Stimulated activated naive B cell treated with anti-CD40 and anti-IgM and Interleukin-4, amounts not matched to agents 10 μg/mL and 1 μg/mL and 100 μg/mL, for 72 hours (primary cell): ENCODE data around the gene GINS1.
"Not testable (repeated sequence)": the region's sequence is repeated elsewhere in the genome, so short reads cannot be mapped to it uniquely, and the experiment has no call there.

ENCODE experiments used
- ATAC-seq, 2 donors: fragments of 150-1000 bp; cut with Tn5 transposase; replicated peaks; 2 replicates each; pipeline ENCODE4 v1.10.0; 2021; ENCODE audit warnings: moderate library complexity in 1 of 2
- DNase-seq: peaks from one replicate; pipeline ENCODE4 v3.0.0; 2021
- H3K27ac Mint-ChIP-seq: one replicate; pipeline ENCODE4 v1.8.0; 2022; ENCODE audit warnings: mild to moderate bottlenecking, mixed read lengths
- H3K27me3 Mint-ChIP-seq, 2 donors: one replicate each; pipeline ENCODE4 v1.8.0; 2022; ENCODE audit warnings: mixed read lengths in 2 of 2
- H3K36me3 Mint-ChIP-seq, 2 donors: one replicate each; pipeline ENCODE4 v1.8.0; 2022; ENCODE audit warnings: mixed read lengths in 2 of 2, mild to moderate bottlenecking in 1 of 2
- H3K4me1 Mint-ChIP-seq, 2 donors: one replicate each; pipeline ENCODE4 v1.8.0; 2022; ENCODE audit warnings: mixed read lengths in 2 of 2, mild to moderate bottlenecking in 1 of 2
- H3K4me3 Mint-ChIP-seq, 2 donors: one replicate each; pipeline ENCODE4 v1.8.0; 2022; ENCODE audit warnings: mild to moderate bottlenecking in 2 of 2, mixed read lengths in 2 of 2, moderate library complexity in 1 of 2
- H3K9me3 Mint-ChIP-seq, 2 donors: one replicate each; pipeline ENCODE4 v1.8.0; 2022; ENCODE audit warnings: mixed read lengths in 2 of 2, mild to moderate bottlenecking in 1 of 2

The GINS1 gene

DNA sequence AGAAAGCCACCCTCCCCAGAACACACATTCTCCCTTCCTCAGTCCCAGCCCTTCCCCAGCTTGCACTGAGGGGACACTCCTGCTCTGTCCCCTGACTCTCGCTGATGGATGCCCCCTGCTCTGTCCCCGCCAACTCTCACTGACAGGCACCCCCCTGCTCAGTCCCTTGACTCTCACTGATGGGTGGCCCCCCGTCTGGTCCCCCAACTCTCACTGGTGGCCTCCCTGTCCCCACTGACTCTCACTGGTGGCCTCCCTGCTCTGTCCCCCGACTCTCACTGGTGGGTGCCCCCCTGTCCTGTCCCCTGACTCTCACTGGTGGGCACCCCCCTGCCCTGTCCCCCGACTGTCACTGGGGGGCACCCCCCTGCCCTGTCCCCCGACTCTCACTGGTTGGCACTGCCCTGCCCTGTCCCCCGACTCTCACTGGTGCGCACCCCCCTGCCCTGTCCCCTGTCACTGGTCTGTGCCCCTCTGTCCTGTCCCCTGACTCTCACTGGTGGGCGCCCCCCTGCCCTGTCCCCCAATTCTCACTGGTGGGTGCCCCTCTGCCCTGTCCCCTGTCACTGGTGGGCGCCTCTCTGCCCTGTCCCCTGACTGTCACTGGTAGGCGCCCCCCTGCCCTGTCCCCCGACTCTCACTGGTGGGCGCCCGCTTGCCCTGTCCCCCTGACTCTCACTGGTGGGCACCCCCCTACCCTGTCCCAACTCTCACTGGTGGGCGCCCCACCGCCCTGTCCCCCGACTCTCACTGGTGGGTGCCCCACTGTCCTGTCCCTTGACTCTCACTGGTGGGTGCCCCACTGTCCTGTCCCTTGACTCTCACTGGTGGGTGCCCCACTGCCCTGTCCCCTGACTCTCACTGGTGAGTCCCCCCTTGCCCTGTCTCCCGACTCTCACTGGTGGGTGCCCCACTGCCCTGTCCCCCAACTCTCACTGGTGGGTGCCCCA, 60.9 kb downstream of the GINS1 start:
- no peak overlapping the region for H3K4me3 Mint-ChIP-seq
- peaks cover 0 to 4% of the 10 kb centered on the region in 2 donors for H3K4me1 Mint-ChIP-seq
- no peaks in the 10 kb centered on the region for H3K9me3 Mint-ChIP-seq
- no peak for DNase-seq
- H3K27ac Mint-ChIP-seq: no peak overlapping the region
- no peak for ATAC-seq
- no peaks in the 10 kb centered on the region for H3K36me3 Mint-ChIP-seq
- H3K27me3 Mint-ChIP-seq: peaks cover 9 to 13% of the 10 kb centered on the region in 2 donors

DNA sequence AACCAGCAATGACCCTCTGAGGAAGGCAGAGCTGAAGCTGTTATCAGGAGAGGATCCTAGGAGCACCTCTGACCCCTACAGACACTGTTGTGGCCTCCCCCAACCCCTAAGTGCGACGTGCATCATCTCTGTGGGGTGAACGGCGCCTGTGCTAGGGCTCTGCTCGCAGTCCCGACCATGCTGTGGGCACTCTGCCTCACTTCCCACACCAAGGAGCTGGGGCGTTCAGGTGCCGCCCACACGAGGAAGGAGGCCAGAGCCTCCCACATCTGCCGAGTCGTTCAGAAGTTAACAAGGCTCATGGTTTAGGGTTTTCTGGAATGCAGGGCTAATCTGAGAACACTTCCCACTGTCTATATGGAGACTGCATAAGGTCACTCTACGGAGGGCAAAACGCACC, 62.1 kb downstream of the GINS1 start:
- H3K4me3 Mint-ChIP-seq: no peak overlapping the region
- H3K4me1 Mint-ChIP-seq: peaks cover 0 to 4% of the 10 kb centered on the region in 2 donors
- no peaks in the 10 kb centered on the region for H3K9me3 Mint-ChIP-seq
- no peak for DNase-seq
- no peaks in the 10 kb centered on the region for H3K36me3 Mint-ChIP-seq
- H3K27ac Mint-ChIP-seq: no peak overlapping the region
- H3K27me3 Mint-ChIP-seq: peaks cover 9 to 13% of the 10 kb centered on the region in 2 donors
- no peak for ATAC-seq

GRCh38 chr20:25470045-25470444, 62.6 kb downstream of the GINS1 start:
- ATAC-seq (peak; percentile 75 to 76), DNase-seq (no peak)
- H3K27ac Mint-ChIP-seq: no peak overlapping the region
- no peaks in the 10 kb centered on the region for H3K9me3 Mint-ChIP-seq
- no peaks in the 10 kb centered on the region for H3K36me3 Mint-ChIP-seq
- no peak overlapping the region for H3K4me3 Mint-ChIP-seq
- H3K4me1 Mint-ChIP-seq: peaks cover 0 to 4% of the 10 kb centered on the region in 2 donors
- peaks cover 9 to 13% of the 10 kb centered on the region in 2 donors for H3K27me3 Mint-ChIP-seq

DNA sequence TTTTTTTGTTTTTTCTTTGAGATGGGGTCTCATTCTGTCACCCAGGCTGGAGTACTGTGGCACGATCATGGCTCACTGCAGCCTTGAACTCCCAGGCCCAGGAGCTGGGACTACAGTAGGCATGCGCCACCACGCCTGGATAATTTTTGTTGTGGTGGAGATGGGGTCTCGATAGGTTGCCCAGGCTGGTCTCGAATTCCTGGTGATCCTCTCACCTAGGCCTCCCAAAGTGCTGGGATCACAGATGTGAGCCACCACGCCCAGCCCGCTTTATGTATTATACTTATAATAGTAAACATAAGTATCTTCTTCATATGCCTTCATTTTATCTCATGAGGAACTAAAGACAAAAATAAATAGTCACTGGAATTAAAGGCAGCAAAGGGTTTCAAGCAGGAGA, 63.5 kb downstream of the GINS1 start:
- H3K27ac Mint-ChIP-seq: no peak overlapping the region
- H3K4me1 Mint-ChIP-seq: peaks cover 0 to 4% of the 10 kb centered on the region in 2 donors
- no peak for DNase-seq
- ATAC-seq: no peak
- H3K27me3 Mint-ChIP-seq: peaks cover 9 to 13% of the 10 kb centered on the region in 2 donors
- H3K4me3 Mint-ChIP-seq: no peak overlapping the region
- H3K36me3 Mint-ChIP-seq: no peaks in the 10 kb centered on the region
- H3K9me3 Mint-ChIP-seq: no peaks in the 10 kb centered on the region

DNA sequence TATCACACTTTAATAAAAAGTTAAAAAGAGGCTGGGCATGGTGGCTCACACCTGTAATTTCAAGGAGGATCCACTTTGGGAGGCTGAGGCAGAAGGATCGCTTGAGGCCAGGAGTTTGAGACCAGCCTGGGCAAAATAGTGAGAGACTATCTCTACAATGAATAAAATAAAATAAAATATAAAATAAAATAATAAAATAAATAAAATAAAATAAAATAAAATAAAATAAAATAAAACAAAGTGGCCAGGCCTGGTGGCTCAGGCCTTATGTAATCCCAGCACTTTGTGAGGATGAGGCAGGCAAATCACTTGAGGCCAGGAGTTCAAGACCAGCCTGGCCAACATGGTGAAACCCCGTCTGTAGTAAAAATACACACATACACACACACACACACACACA, 65.8 kb downstream of the GINS1 start:
- not testable (repeated sequence) for H3K9me3 Mint-ChIP-seq, H3K4me1 Mint-ChIP-seq, DNase-seq, ATAC-seq, H3K36me3 Mint-ChIP-seq, H3K27ac Mint-ChIP-seq, H3K4me3 Mint-ChIP-seq
- peaks cover 9 to 13% of the 10 kb centered on the region in 2 donors for H3K27me3 Mint-ChIP-seq

DNA sequence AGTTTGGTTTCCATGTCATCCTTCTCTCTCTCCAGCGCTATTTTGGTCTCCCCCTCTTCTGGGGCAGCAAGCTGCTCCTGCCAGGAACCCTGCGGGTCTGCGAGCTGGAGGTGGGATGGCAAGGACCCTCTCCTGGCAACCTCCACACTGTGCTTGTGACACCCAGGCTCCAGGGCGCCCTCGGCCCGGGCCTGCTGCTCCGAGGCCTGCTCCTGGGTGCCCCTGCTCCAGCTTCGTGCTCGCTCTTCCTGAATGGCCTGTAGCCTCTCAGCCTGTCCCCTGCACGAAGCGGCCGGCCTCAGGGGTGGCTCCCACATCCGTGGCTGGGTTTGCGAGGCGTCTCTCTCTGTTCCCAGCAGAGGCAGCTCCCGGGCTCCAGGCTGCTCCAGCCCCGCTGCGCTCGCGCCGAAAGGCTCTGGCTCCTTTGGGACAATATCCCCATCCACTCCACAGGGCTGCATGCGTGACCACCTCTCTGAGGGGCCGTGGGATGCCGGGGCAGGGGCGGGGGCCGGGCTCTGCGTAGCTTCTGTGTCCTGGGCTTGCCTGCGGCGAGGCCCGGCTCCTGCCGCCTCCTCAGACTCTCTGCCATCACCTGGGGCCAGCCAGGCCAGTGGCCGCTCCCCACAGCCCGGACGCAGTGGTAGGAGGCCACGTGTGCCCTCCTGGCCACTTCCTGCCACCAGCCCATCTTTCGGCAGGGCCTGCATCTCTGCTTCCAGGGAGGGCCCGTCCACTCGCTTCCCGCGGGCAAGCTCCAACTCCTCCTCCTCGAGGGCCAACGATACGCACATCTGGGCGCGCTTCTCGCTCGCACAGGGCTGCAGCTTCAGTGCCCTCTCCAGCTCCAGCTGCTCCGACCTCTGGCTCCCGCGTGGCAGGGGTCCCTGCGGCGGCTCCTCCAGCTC, 68.9 kb downstream of the GINS1 start:
- no peak for ATAC-seq
- Mint-ChIP-seq H3K4me3 (no peak overlapping the region), H3K9me3 (no peaks in the 10 kb centered on the region), H3K36me3 (no peaks in the 10 kb centered on the region), H3K27ac (no peak overlapping the region), H3K27me3 (no peaks in the 10 kb centered on the region), H3K4me1 (no peaks in the 10 kb centered on the region)
- no peak for DNase-seq

- Mint-ChIP-seq H3K4me1 (no peaks in the 10 kb centered on the region), H3K9me3 (no peaks in the 10 kb centered on the region)
- no peak for ATAC-seq
Observed at GRCh38 chr20:25477014-25477882, 69.8 kb downstream of the GINS1 start.

DNA sequence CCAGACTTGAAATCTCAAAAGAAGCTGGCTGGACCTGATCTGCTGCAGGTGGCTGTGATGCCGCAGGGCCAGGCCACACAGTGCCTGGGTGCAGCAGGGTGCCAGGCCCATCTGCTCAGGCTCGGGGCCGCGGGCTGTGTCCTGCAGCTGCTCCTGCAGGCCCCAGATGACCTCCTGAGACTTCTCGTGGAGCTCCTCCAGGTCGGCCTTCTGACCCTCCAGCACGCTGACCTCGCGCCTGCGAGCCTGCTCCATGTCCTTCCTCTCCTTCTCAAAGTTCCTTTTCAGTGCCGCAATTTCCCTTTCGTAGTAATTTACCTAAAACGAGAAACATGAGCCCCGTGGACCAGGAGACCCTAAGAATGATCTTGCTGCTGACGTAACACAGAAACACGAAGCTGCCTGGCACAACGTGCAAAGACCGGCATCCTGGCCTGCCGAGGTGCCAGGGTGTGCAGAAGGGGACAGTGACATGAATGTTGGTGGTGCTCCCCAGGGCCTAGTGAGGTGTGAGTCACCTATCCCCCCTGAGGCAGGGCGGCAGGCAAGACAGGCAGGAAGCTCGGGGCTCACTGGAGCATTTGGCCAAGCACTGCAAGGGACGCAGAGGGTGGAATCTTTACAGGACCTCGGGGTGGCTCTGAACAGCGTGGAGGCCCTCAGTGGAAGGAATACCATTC, 71.6 kb downstream of the GINS1 start:
- Mint-ChIP-seq H3K27me3 (peaks cover 4 to 10% of the 10 kb centered on the region in 2 donors), H3K4me1 (no peaks in the 10 kb centered on the region), H3K27ac (no peak overlapping the region), H3K36me3 (no peaks in the 10 kb centered on the region), H3K9me3 (no peaks in the 10 kb centered on the region), H3K4me3 (no peak overlapping the region)
- ATAC-seq (no peak), DNase-seq (no peak)

More at GRCh38 chr20:25477014-25477882, 69.8 kb downstream of the GINS1 start:
- Mint-ChIP-seq H3K27ac (peak overlapping the region; percentile 31), H3K27me3 (no peaks in the 10 kb centered on the region), H3K36me3 (no peaks in the 10 kb centered on the region), H3K4me3 (no peak overlapping the region)
- no peak for DNase-seq

DNA sequence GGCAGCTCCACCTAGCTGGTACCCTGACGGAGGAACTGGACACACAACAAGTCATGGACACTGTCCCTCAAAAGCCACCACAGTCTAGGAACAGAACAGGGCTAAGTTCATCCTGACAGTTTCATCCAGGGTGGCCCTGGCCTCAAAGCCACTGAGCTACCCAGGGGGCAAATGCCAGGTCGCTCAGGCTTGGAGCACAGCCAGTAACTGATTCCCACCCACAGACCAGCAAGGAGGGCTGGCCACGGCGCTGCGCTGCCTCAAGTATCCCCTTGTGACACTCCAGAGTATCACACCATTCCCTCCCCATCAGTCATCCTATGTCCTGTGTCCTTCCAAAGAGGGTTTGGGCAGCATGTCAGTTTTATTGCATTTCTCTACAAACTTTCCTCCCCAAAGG, 72.2 kb downstream of the GINS1 start:
- no peak overlapping the region for H3K27ac Mint-ChIP-seq
- H3K9me3 Mint-ChIP-seq: no peaks in the 10 kb centered on the region
- DNase-seq: no peak
- ATAC-seq: no peak
- H3K27me3 Mint-ChIP-seq: peaks cover 6 to 14% of the 10 kb centered on the region in 2 donors
- H3K36me3 Mint-ChIP-seq: no peaks in the 10 kb centered on the region
- peaks cover 2 to 4% of the 10 kb centered on the region in 2 donors for H3K4me1 Mint-ChIP-seq
- no peak overlapping the region for H3K4me3 Mint-ChIP-seq

GRCh38 chr20:25480156-25480555, 72.7 kb downstream of the GINS1 start:
- Mint-ChIP-seq H3K27ac (no peak overlapping the region), H3K4me3 (no peak overlapping the region), H3K36me3 (no peaks in the 10 kb centered on the region), H3K4me1 (peaks cover 5 to 9% of the 10 kb centered on the region in 2 donors), H3K27me3 (peaks cover 9 to 18% of the 10 kb centered on the region in 2 donors), H3K9me3 (no peaks in the 10 kb centered on the region)
- DNase-seq (no peak), ATAC-seq (no peak)

DNA sequence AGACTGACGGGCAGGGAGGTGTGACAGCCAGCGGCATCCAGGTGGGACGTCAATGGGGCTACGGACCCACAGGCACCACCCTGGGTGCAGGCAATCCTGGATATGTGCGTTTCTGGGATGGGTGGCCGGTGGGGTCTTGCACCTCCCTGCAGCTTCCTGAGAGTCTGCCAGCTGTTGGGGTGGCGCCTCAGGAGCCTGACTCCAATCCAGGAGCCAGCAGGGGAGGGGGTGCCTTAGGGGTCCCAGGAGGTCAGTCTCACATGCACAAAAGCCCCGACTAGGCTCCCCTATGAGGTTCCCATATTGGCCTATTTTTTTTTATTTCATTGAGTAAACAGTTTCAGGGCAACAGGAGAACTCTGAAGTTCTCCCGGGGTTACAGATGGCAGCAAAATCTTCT, 73.3 kb downstream of the GINS1 start:
- DNase-seq: no peak
- H3K27me3 Mint-ChIP-seq: peaks cover 9 to 18% of the 10 kb centered on the region in 2 donors
- peaks cover 5 to 11% of the 10 kb centered on the region in 2 donors for H3K4me1 Mint-ChIP-seq
- H3K9me3 Mint-ChIP-seq: no peaks in the 10 kb centered on the region
- H3K27ac Mint-ChIP-seq: no peak overlapping the region
- no peak overlapping the region for H3K4me3 Mint-ChIP-seq
- ATAC-seq: no peak
- no peaks in the 10 kb centered on the region for H3K36me3 Mint-ChIP-seq

GRCh38 chr20:25481235-25481917, 73.9 kb downstream of the GINS1 start:
- H3K36me3 Mint-ChIP-seq: no peaks in the 10 kb centered on the region
- peaks cover 9 to 18% of the 10 kb centered on the region in 2 donors for H3K27me3 Mint-ChIP-seq
- H3K9me3 Mint-ChIP-seq: no peaks in the 10 kb centered on the region
- ATAC-seq: no peak
- DNase-seq: no peak
- no peak overlapping the region for H3K27ac Mint-ChIP-seq
- no peak overlapping the region for H3K4me3 Mint-ChIP-seq
- peaks cover 6 to 15% of the 10 kb centered on the region in 2 donors for H3K4me1 Mint-ChIP-seq

DNA sequence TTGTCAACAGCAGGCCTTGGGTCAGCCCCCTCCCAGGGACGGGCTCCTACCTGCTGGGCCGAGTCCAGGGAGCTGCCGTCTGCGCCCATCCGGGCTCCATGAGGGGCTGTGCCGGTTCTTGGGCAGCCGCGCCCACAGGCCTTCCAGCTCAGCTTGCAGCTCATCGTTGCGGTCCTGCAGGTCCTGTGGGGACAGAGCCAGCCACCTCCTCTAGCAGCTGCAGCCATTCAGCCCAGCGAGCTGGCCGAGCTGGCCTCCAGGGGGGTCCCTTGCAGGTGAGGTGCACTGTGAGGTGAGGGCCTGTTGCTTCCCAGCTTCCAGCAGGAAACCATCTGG, 74.4 kb downstream of the GINS1 start:
- Mint-ChIP-seq H3K9me3 (no peaks in the 10 kb centered on the region), H3K36me3 (no peaks in the 10 kb centered on the region), H3K27me3 (peaks cover 9 to 18% of the 10 kb centered on the region in 2 donors), H3K4me3 (no peak overlapping the region), H3K27ac (no peak overlapping the region), H3K4me1 (peaks cover 8 to 17% of the 10 kb centered on the region in 2 donors)
- ATAC-seq: no peak
- DNase-seq: no peak
